Smooth muscle cell (in vitro differentiated cells): ENCODE measurements around the gene LRMDA. TPM values are rescaled to one million over a fixed set of nuclear protein-coding genes. Genes with fewer than 3 reads are reported as not detected.
A peak's percentile ranks its signal among the peaks of the same experiment; 100 is the strongest.

Experiments
- DNase-seq: peaks from one replicate; lab custom pipeline; 2025; ENCODE audit not compliant: unreplicated experiment; lab: John Stamatoyannopoulos, UW
- H2AFZ ChIP-seq: fragments of 200-600 bp; sonication (generic); 2 replicates; pipeline ENCODE4 v1.6.0; 2016; ENCODE audit warnings: antibody characterized with exemption, low read depth, mild to moderate bottlenecking
- H3F3A ChIP-seq: fragments of 200-600 bp; sonication (generic); 2 replicates; pipeline ENCODE4 v1.6.0; 2017; ENCODE audit warnings: antibody characterized with exemption, low read depth
- H3K27ac ChIP-seq: fragments of 200-600 bp; sonication (generic); 2 replicates; pipeline ENCODE4 v1.5.1; 2016; ENCODE audit warnings: low read depth, mild to moderate bottlenecking
- H3K27me3 ChIP-seq: fragments of 200-600 bp; sonication (generic); 2 replicates; pipeline ENCODE4 v1.6.1; 2016; ENCODE audit warnings: low read depth, mild to moderate bottlenecking
- H3K36me3 ChIP-seq: fragments of 200-600 bp; sonication (generic); 2 replicates; pipeline ENCODE4 v1.5.1; 2016; ENCODE audit warnings: low read depth
- H3K4me1 ChIP-seq: fragments of 200-600 bp; sonication (generic); 2 replicates; pipeline ENCODE4 v1.5.1; 2016; ENCODE audit warnings: low read depth
- H3K4me2 ChIP-seq: fragments of 200-600 bp; sonication (generic); 2 replicates; pipeline ENCODE4 v1.6.0; 2016; ENCODE audit warnings: mild to moderate bottlenecking
- H3K4me3 ChIP-seq: fragments of 200-600 bp; sonication (generic); 2 replicates; pipeline ENCODE4 v1.5.1; 2016; ENCODE audit warnings: mild to moderate bottlenecking
- H3K79me2 ChIP-seq: fragments of 200-600 bp; sonication (generic); 2 replicates; pipeline ENCODE4 v1.6.0; 2016; ENCODE audit warnings: low read depth, mild to moderate bottlenecking
- H3K9ac ChIP-seq: fragments of 200-600 bp; sonication (generic); 2 replicates; pipeline ENCODE4 v1.6.0; 2016; ENCODE audit warnings: low read depth
- H3K9me3 ChIP-seq: fragments of 200-600 bp; sonication (generic); replicated peaks from 2 replicates; pipeline ENCODE4 v1.5.1; 2016; ENCODE audit warnings: low read depth
- H4K20me1 ChIP-seq: fragments of 200-600 bp; sonication (generic); 2 replicates; pipeline ENCODE4 v1.6.0; 2016; ENCODE audit warnings: low read depth
- WGBS: methylation state at CpG from one replicate; pipeline ENCODE4 v1.1.7; 2016; ENCODE audit warnings: low lambda C conversion rate; 5-methylcytosine and 5-hydroxymethylcytosine counted together
- polyA plus RNA-seq: library from polyadenylated mRNA; unstranded; fragments of >200 nt; fragmentation: Nextera tagmentation; extraction: Ambion mirVana; gene quantifications from 2 replicates; pipeline ENCODE4 v1.2.1, GENCODE V29; 2016
- total RNA-seq: library from RNA; depleted of rRNA; stranded (reverse); fragments of >200 nt; gene quantifications from 2 replicates; pipeline ENCODE4 v1.2.3, GENCODE V29; 2014
- TF ChIP-seq, protein P1 (sequence below): fragments of 200-600 bp; sonication (generic); IDR thresholded peaks from 2 replicates; pipeline ENCODE4 v1.5.1; 2017; ENCODE audit warnings: borderline replicate concordance, mild to moderate bottlenecking, antibody characterized with exemption; ENCODE audit not compliant: insufficient read depth, poor library complexity, severe bottlenecking

Gene LRMDA
- total and polyA plus RNA-seq, 2 experiments from 2014 or later = 1.5 to 1.6 TPM

GRCh38 chr10:76375761-76376160 is 944.3 kb downstream of the LRMDA start:
- no peaks in the 10 kb centered on the region for H3K9me3 ChIP-seq
- H4K20me1 ChIP-seq = no peaks in the 10 kb centered on the region
- no peak overlapping the region for H3K9ac ChIP-seq
- TF ChIP-seq, protein P1, sequence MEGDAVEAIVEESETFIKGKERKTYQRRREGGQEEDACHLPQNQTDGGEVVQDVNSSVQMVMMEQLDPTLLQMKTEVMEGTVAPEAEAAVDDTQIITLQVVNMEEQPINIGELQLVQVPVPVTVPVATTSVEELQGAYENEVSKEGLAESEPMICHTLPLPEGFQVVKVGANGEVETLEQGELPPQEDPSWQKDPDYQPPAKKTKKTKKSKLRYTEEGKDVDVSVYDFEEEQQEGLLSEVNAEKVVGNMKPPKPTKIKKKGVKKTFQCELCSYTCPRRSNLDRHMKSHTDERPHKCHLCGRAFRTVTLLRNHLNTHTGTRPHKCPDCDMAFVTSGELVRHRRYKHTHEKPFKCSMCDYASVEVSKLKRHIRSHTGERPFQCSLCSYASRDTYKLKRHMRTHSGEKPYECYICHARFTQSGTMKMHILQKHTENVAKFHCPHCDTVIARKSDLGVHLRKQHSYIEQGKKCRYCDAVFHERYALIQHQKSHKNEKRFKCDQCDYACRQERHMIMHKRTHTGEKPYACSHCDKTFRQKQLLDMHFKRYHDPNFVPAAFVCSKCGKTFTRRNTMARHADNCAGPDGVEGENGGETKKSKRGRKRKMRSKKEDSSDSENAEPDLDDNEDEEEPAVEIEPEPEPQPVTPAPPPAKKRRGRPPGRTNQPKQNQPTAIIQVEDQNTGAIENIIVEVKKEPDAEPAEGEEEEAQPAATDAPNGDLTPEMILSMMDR = no peak
- no peaks in the 10 kb centered on the region for H3K79me2 ChIP-seq
- no peaks in the 10 kb centered on the region for H3F3A ChIP-seq
- DNase-seq = no peak
- no peak overlapping the region for H3K27ac ChIP-seq
- no peak overlapping the region for H3K4me2 ChIP-seq
- H3K4me1 ChIP-seq = no peaks in the 10 kb centered on the region
- H3K36me3 ChIP-seq = no peaks in the 10 kb centered on the region
- WGBS = 100% methylated on average over 1 of the region's 1 CpG
- H3K27me3 ChIP-seq = no peaks in the 10 kb centered on the region
- no peak overlapping the region for H3K4me3 ChIP-seq
- H2AFZ ChIP-seq = no peak overlapping the region

- no peak overlapping the region for H2AFZ ChIP-seq
- H4K20me1 ChIP-seq = no peaks in the 10 kb centered on the region
- H3K4me3 ChIP-seq = no peak overlapping the region
- peak overlapping the region; percentile 66 for H3K27ac ChIP-seq
- H3F3A ChIP-seq = peaks cover 3% of the 10 kb centered on the region
- no peaks in the 10 kb centered on the region for H3K27me3 ChIP-seq
- no peaks in the 10 kb centered on the region for H3K36me3 ChIP-seq
- H3K9ac ChIP-seq = no peak overlapping the region
- no peak for DNase-seq
- WGBS = 28% methylated on average over 2 of the region's 2 CpGs
- peak overlapping the region; percentile 45 for H3K4me2 ChIP-seq
- H3K9me3 ChIP-seq = no peaks in the 10 kb centered on the region
- H3K79me2 ChIP-seq = no peaks in the 10 kb centered on the region
- TF ChIP-seq, protein P1 = no peak
- H3K4me1 ChIP-seq = peaks cover 13% of the 10 kb centered on the region
Measured at GRCh38 chr10:76382381-76382851, 951.0 kb downstream of the LRMDA start.

GRCh38 chr10:76388321-76389023 is 957.0 kb downstream of the LRMDA start:
- TF ChIP-seq, protein P1 = no peak
- DNase-seq = no peak

More at GRCh38 chr10:76388321-76389023, 957.0 kb downstream of the LRMDA start:
- Histone ChIP-seq H3K4me1 (no peaks in the 10 kb centered on the region), H3K4me2 (no peak overlapping the region), H3K9me3 (no peaks in the 10 kb centered on the region), H4K20me1 (no peaks in the 10 kb centered on the region), H3K36me3 (no peaks in the 10 kb centered on the region), H3K79me2 (no peaks in the 10 kb centered on the region), H3F3A (no peaks in the 10 kb centered on the region), H3K4me3 (no peak overlapping the region), H2AFZ (no peak overlapping the region), H3K27me3 (no peaks in the 10 kb centered on the region), H3K27ac (no peak overlapping the region), H3K9ac (no peak overlapping the region)
- 70% methylated on average over 2 of the region's 2 CpGs for WGBS
